Measurements from ENCODE around the gene MMP26. TPM values are rescaled to one million over a fixed set of nuclear protein-coding genes. Genes with fewer than 3 reads are reported as not detected.

Gene MMP26
- total RNA-seq (2014; rRNA removed; shearing (Covaris generic)) (not detected in 2 replicates), polyA plus RNA-seq (2016; fragmentation: Nextera tagmentation; extraction: Ambion mirVana) (not detected in 2 replicates)

GRCh38 chr11:4704054-4704789 is at the start of gene MMP26:
TSS of gene MMP26 (plus strand) at chr11:4704784.
- no peaks in the 10 kb centered on the region for H3K9me3 ChIP-seq (ENCODE audit: low read depth)
- H3K27me3 ChIP-seq (replicated peaks; ENCODE audit: insufficient read depth) = no peaks in the 10 kb centered on the region
- H4K20me1 ChIP-seq (ENCODE audit: insufficient read depth) = no peaks in the 10 kb centered on the region
- H2AFZ ChIP-seq = no peak within 1 kb of the TSS
- no peaks in the 10 kb centered on the region for H3K79me2 ChIP-seq (ENCODE audit: insufficient read depth)
- no peaks in the 10 kb centered on the region for H3K36me3 ChIP-seq (ENCODE audit: low read depth)
- no peak within 1 kb of the TSS for H3K27ac ChIP-seq
- no peak within 1 kb of the TSS for H3K4me2 ChIP-seq (ENCODE audit: unreplicated experiment)
- no peak within 1 kb of the TSS for H3K9ac ChIP-seq
- H3F3A ChIP-seq (ENCODE audit: insufficient read depth) = no peaks in the 10 kb centered on the region
- no peak for DNase-seq
- in situ Hi-C loops (cut with MboI) = no loop called here
- no peaks in the 10 kb centered on the region for H3K9me2 ChIP-seq (ENCODE audit: insufficient read depth)
- WGBS, 2 experiments (ENCODE audit: low coverage in 1 of 2, low lambda C conversion rate in 2 of 2, missing lambda C conversion rate in 2 of 2) = 5 to 9% methylated on average over 5 of the region's 5 CpGs
- TF ChIP-seq EZH2phosphoT487 (IDR thresholded peaks at IDR 0.05; ENCODE audit: insufficient read depth, low read depth) (no peak), EZH2 (IDR thresholded peaks at IDR 0.05; ENCODE audit: insufficient read depth, poor library complexity, severe bottlenecking) (no peak)
- H3K4me3 ChIP-seq = no peak within 1 kb of the TSS
- no peaks in the 10 kb centered on the region for H3K4me1 ChIP-seq (ENCODE audit: insufficient read depth)

GRCh38 chr11:4658629-4659445 is 45.7 kb upstream of the MMP26 start:
- H3K9ac ChIP-seq = no peak overlapping the region
- no peaks in the 10 kb centered on the region for H3K9me2 ChIP-seq (ENCODE audit: insufficient read depth)

GRCh38 chr11:4662876-4663275 is 41.7 kb upstream of the MMP26 start:
- Histone ChIP-seq H3K27me3 (replicated peaks; ENCODE audit: insufficient read depth) (no peaks in the 10 kb centered on the region), H3F3A (ENCODE audit: insufficient read depth) (no peaks in the 10 kb centered on the region), H3K27ac (no peak overlapping the region), H3K4me2 (ENCODE audit: unreplicated experiment) (no peak overlapping the region), H3K4me1 (ENCODE audit: insufficient read depth) (no peaks in the 10 kb centered on the region), H2AFZ (no peak overlapping the region), H3K4me3 (no peak overlapping the region), H3K79me2 (ENCODE audit: insufficient read depth) (no peaks in the 10 kb centered on the region), H4K20me1 (ENCODE audit: insufficient read depth) (no peaks in the 10 kb centered on the region), H3K9ac (no peak overlapping the region), H3K36me3 (ENCODE audit: low read depth) (no peaks in the 10 kb centered on the region), H3K9me3 (ENCODE audit: low read depth) (no peaks in the 10 kb centered on the region), H3K9me2 (ENCODE audit: insufficient read depth) (no peaks in the 10 kb centered on the region)
- TF ChIP-seq EZH2 (IDR thresholded peaks at IDR 0.05; ENCODE audit: insufficient read depth, poor library complexity, severe bottlenecking) (no peak), EZH2phosphoT487 (IDR thresholded peaks at IDR 0.05; ENCODE audit: insufficient read depth, low read depth) (no peak)
- no peak for DNase-seq
- in situ Hi-C loops (cut with MboI) = no loop called here
- WGBS, 2 experiments (ENCODE audit: low coverage in 1 of 2, low lambda C conversion rate in 2 of 2, missing lambda C conversion rate in 2 of 2) = 42 to 53% methylated on average over 6 of the region's 6 CpGs

More at GRCh38 chr11:4658629-4659445, 45.7 kb upstream of the MMP26 start:
- H3K79me2 ChIP-seq (ENCODE audit: insufficient read depth) = no peaks in the 10 kb centered on the region
- H3K36me3 ChIP-seq (ENCODE audit: low read depth) = no peaks in the 10 kb centered on the region
- H3K4me3 ChIP-seq = no peak overlapping the region
- no peak overlapping the region for H3K27ac ChIP-seq
- no peak for TF ChIP-seq EZH2phosphoT487 (IDR thresholded peaks at IDR 0.05; ENCODE audit: insufficient read depth, low read depth)
- H4K20me1 ChIP-seq (ENCODE audit: insufficient read depth) = no peaks in the 10 kb centered on the region
- in situ Hi-C loops (cut with MboI) = no loop called here
- H3F3A ChIP-seq (ENCODE audit: insufficient read depth) = no peaks in the 10 kb centered on the region
- H3K4me1 ChIP-seq (ENCODE audit: insufficient read depth) = no peaks in the 10 kb centered on the region
- H3K27me3 ChIP-seq (replicated peaks; ENCODE audit: insufficient read depth) = no peaks in the 10 kb centered on the region
- DNase-seq = no peak
- no peaks in the 10 kb centered on the region for H3K9me3 ChIP-seq (ENCODE audit: low read depth)
- H3K4me2 ChIP-seq (ENCODE audit: unreplicated experiment) = no peak overlapping the region
- H2AFZ ChIP-seq = no peak overlapping the region
- 36 to 37% methylated on average over 5 of the region's 5 CpGs for WGBS, 2 experiments (ENCODE audit: low coverage in 1 of 2, low lambda C conversion rate in 2 of 2, missing lambda C conversion rate in 2 of 2)

- Histone ChIP-seq H3K9ac (no peak overlapping the region), H3K79me2 (ENCODE audit: insufficient read depth) (no peaks in the 10 kb centered on the region), H3K9me3 (ENCODE audit: low read depth) (no peaks in the 10 kb centered on the region), H3K27me3 (replicated peaks; ENCODE audit: insufficient read depth) (no peaks in the 10 kb centered on the region), H3K36me3 (ENCODE audit: low read depth) (no peaks in the 10 kb centered on the region), H3K4me3 (no peak overlapping the region), H3K27ac (no peak overlapping the region), H3F3A (ENCODE audit: insufficient read depth) (no peaks in the 10 kb centered on the region), H4K20me1 (ENCODE audit: insufficient read depth) (no peaks in the 10 kb centered on the region), H3K4me1 (ENCODE audit: insufficient read depth) (no peaks in the 10 kb centered on the region), H2AFZ (no peak overlapping the region), H3K9me2 (ENCODE audit: insufficient read depth) (no peaks in the 10 kb centered on the region), H3K4me2 (ENCODE audit: unreplicated experiment) (no peak overlapping the region)
- WGBS, 2 experiments (ENCODE audit: low coverage in 1 of 2, low lambda C conversion rate in 2 of 2, missing lambda C conversion rate in 2 of 2) = 33 to 36% methylated on average over 3 of the region's 3 CpGs
- in situ Hi-C loops (cut with MboI) = no loop called here
- no peak for TF ChIP-seq EZH2 (IDR thresholded peaks at IDR 0.05; ENCODE audit: insufficient read depth, poor library complexity, severe bottlenecking)
- TF ChIP-seq EZH2phosphoT487 (IDR thresholded peaks at IDR 0.05; ENCODE audit: insufficient read depth, low read depth) = no peak
- DNase-seq = no peak
Measured at GRCh38 chr11:4664183-4664582, 40.4 kb upstream of the MMP26 start.

All from GM23248 (cell line).